ENCODE measurements around the gene ALAS1. TPM values are rescaled to one million over a fixed set of nuclear protein-coding genes. Genes with fewer than 3 reads are reported as not detected.

Gene ALAS1
- total and polyA plus RNA-seq, 2 experiments from 2014 or later = 30.4 to 33.9 TPM

- Histone ChIP-seq H3K9ac (no peak overlapping the region), H3K4me3 (no peak overlapping the region), H3K36me3 (ENCODE audit: low read depth) (no peaks in the 10 kb centered on the region), H2AFZ (no peak overlapping the region), H3K9me2 (ENCODE audit: insufficient read depth) (no peaks in the 10 kb centered on the region), H3K4me2 (ENCODE audit: unreplicated experiment) (no peak overlapping the region), H3K4me1 (ENCODE audit: insufficient read depth) (peaks cover 35% of the 10 kb centered on the region), H4K20me1 (ENCODE audit: insufficient read depth) (no peaks in the 10 kb centered on the region), H3K79me2 (ENCODE audit: insufficient read depth) (peaks cover 1% of the 10 kb centered on the region), H3K27ac (no peak overlapping the region), H3F3A (ENCODE audit: insufficient read depth) (peaks cover 17% of the 10 kb centered on the region), H3K27me3 (replicated peaks; ENCODE audit: insufficient read depth) (no peaks in the 10 kb centered on the region), H3K9me3 (ENCODE audit: low read depth) (no peaks in the 10 kb centered on the region)
- in situ Hi-C loops (cut with MboI) = no loop called here
- 57% methylated on average over 18 of the region's 18 CpGs for WGBS, 2 experiments (ENCODE audit: low coverage in 1 of 2, low lambda C conversion rate in 2 of 2, missing lambda C conversion rate in 2 of 2)
- peak; percentile 90 for DNase-seq
- TF ChIP-seq EZH2 (IDR thresholded peaks at IDR 0.05; ENCODE audit: insufficient read depth, poor library complexity, severe bottlenecking) (no peak), EZH2phosphoT487 (IDR thresholded peaks at IDR 0.05; ENCODE audit: insufficient read depth, low read depth) (no peak)
Observed at GRCh38 chr3:52193065-52193464, 4.9 kb upstream of the ALAS1 start.

GRCh38 chr3:52194485-52195290, 3.3 kb upstream of the ALAS1 start:
- peaks cover 17% of the 10 kb centered on the region for H3K79me2 ChIP-seq (ENCODE audit: insufficient read depth)
- H3K9me2 ChIP-seq (ENCODE audit: insufficient read depth) = no peaks in the 10 kb centered on the region
- TF ChIP-seq EZH2 (IDR thresholded peaks at IDR 0.05; ENCODE audit: insufficient read depth, poor library complexity, severe bottlenecking) = no peak
- TF ChIP-seq EZH2phosphoT487 (IDR thresholded peaks at IDR 0.05; ENCODE audit: insufficient read depth, low read depth) = no peak
- in situ Hi-C loops (cut with MboI) = no loop called here
- no peak overlapping the region for H3K4me3 ChIP-seq
- peaks cover 17% of the 10 kb centered on the region for H3F3A ChIP-seq (ENCODE audit: insufficient read depth)
- H3K36me3 ChIP-seq (ENCODE audit: low read depth) = no peaks in the 10 kb centered on the region
- H3K4me1 ChIP-seq (ENCODE audit: insufficient read depth) = peaks cover 38% of the 10 kb centered on the region
- 87 to 88% methylated on average over 14 of the region's 14 CpGs for WGBS, 2 experiments (ENCODE audit: low coverage in 1 of 2, low lambda C conversion rate in 2 of 2, missing lambda C conversion rate in 2 of 2)
- no peak overlapping the region for H3K27ac ChIP-seq
- H2AFZ ChIP-seq = no peak overlapping the region
- no peak overlapping the region for H3K4me2 ChIP-seq (ENCODE audit: unreplicated experiment)
- H3K27me3 ChIP-seq (replicated peaks; ENCODE audit: insufficient read depth) = no peaks in the 10 kb centered on the region
- no peaks in the 10 kb centered on the region for H3K9me3 ChIP-seq (ENCODE audit: low read depth)
- DNase-seq = no peak
- no peak overlapping the region for H3K9ac ChIP-seq
- H4K20me1 ChIP-seq (ENCODE audit: insufficient read depth) = no peaks in the 10 kb centered on the region

DNA sequence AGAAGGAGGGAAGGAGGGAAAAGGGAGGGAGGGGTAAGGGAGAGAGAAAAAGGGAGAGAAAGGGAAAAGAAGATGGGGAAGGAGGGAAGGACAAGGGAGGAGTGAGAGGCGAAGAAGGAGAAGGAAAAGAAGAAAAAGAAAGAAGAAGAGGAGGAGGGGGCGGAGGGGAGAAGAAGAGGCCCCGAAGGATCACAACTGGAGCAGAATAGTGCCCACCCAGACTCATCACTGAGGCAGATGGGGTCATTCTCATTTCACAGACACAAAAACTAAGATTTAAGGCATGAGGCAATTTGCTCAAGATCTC, 2.7 kb upstream of the ALAS1 start:
- Histone ChIP-seq H3K4me3 (no peak overlapping the region), H3K9me2 (ENCODE audit: insufficient read depth) (no peaks in the 10 kb centered on the region), H3K79me2 (ENCODE audit: insufficient read depth) (peaks cover 23% of the 10 kb centered on the region), H3K36me3 (ENCODE audit: low read depth) (no peaks in the 10 kb centered on the region), H3K4me1 (ENCODE audit: insufficient read depth) (peaks cover 33% of the 10 kb centered on the region), H3K4me2 (ENCODE audit: unreplicated experiment) (no peak overlapping the region), H3K9me3 (ENCODE audit: low read depth) (no peaks in the 10 kb centered on the region), H4K20me1 (ENCODE audit: insufficient read depth) (no peaks in the 10 kb centered on the region), H3K27ac (no peak overlapping the region), H2AFZ (no peak overlapping the region; the same call in 1 of the 2 replicates), H3K9ac (no peak overlapping the region), H3F3A (ENCODE audit: insufficient read depth) (peaks cover 18% of the 10 kb centered on the region), H3K27me3 (replicated peaks; ENCODE audit: insufficient read depth) (no peaks in the 10 kb centered on the region)
- in situ Hi-C loops (cut with MboI) = no loop called here
- no peak for TF ChIP-seq EZH2phosphoT487 (IDR thresholded peaks at IDR 0.05; ENCODE audit: insufficient read depth, low read depth)
- no peak for DNase-seq
- WGBS, 2 experiments (ENCODE audit: low coverage in 1 of 2, low lambda C conversion rate in 2 of 2, missing lambda C conversion rate in 2 of 2) = 81 to 94% methylated on average over 2 to 3 of the region's 3 CpGs

DNA sequence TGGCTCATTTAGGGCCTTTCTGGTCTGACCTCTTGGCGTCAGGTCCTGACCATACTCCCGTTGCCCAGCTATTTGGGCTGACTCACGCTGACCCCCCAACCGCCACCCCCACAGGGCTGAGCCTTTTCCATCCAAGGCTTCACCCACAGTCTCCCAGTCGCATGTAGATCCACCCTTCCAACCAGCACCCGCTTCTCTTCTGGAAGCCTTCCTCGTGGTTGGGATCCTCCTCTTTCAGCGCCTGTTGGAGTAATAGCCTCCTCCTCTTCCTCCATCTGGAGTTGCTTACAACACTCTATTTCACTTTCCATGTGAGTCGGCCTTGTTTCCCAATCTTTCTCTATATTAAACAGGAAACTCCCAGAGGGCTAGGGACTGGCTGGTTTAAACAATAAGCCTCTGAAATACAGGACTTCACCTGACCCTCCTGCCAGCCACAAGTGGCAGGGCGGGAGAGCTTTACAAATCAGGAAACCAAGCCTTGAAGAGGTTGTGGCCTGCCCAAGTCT, 2.1 kb upstream of the ALAS1 start:
- Histone ChIP-seq H3K9ac (peak overlapping the region; percentile 38; the same call in 1 of the 2 replicates), H2AFZ (peak overlapping the region; percentile 74), H3K4me1 (ENCODE audit: insufficient read depth) (peaks cover 27% of the 10 kb centered on the region), H3K27me3 (replicated peaks; ENCODE audit: insufficient read depth) (no peaks in the 10 kb centered on the region), H3F3A (ENCODE audit: insufficient read depth) (peaks cover 23% of the 10 kb centered on the region), H3K9me3 (ENCODE audit: low read depth) (no peaks in the 10 kb centered on the region), H3K9me2 (ENCODE audit: insufficient read depth) (no peaks in the 10 kb centered on the region), H3K79me2 (ENCODE audit: insufficient read depth) (peaks cover 27% of the 10 kb centered on the region), H3K4me2 (ENCODE audit: unreplicated experiment) (peak overlapping the region; percentile 51), H3K27ac (peak overlapping the region; percentile 62), H3K4me3 (no peak overlapping the region), H4K20me1 (ENCODE audit: insufficient read depth) (no peaks in the 10 kb centered on the region), H3K36me3 (ENCODE audit: low read depth) (no peaks in the 10 kb centered on the region)
- no peak for TF ChIP-seq EZH2 (IDR thresholded peaks at IDR 0.05; ENCODE audit: insufficient read depth, poor library complexity, severe bottlenecking)
- no peak for TF ChIP-seq EZH2phosphoT487 (IDR thresholded peaks at IDR 0.05; ENCODE audit: insufficient read depth, low read depth)
- DNase-seq = peak; percentile 90
- 28 to 31% methylated on average over 9 to 10 of the region's 10 CpGs for WGBS, 2 experiments (ENCODE audit: low coverage in 1 of 2, low lambda C conversion rate in 2 of 2, missing lambda C conversion rate in 2 of 2)
- in situ Hi-C loops (cut with MboI) = no loop called here
